HepG2 (cell line): Measurements from ENCODE around the gene ZBTB17. TPM values are rescaled to one million over a fixed set of nuclear protein-coding genes. Genes with fewer than 3 reads are reported as not detected.

Experiments used
- AHR ChIP-seq: IDR thresholded peaks from 2 replicates; pipeline ENCODE4 v1.6.1; 2018; ENCODE audit warnings: missing genetic modification reagents, missing compliant biosample characterization
- ARID2 ChIP-seq: sonication (generic); formaldehyde crosslinking; IDR thresholded peaks from 2 replicates; pipeline ENCODE4 v1.8.1; 2022; ENCODE audit warnings: mild to moderate bottlenecking, missing genetic modification reagents, borderline replicate concordance
- BRCA1 ChIP-seq: sonication (generic); formaldehyde crosslinking; IDR thresholded peaks from 2 replicates; pipeline ENCODE4 v1.4.0; 2020; ENCODE audit warnings: missing genetic modification reagents
- CEBPB ChIP-seq: IDR thresholded peaks from 2 replicates; pipeline ENCODE4 v1.6.1; 2011; ENCODE audit warnings: low read depth, low read length, improper control_type of control experiment, borderline replicate concordance
- EP300 ChIP-seq, 3 experiments: sonication (generic) in 1 of 3; formaldehyde crosslinking in 1 of 3; IDR thresholded peaks; 2 replicates each; pipeline versions ENCODE4 v1.5.1 to v1.6.1; 2011 to 2020; ENCODE audit warnings: low read depth in 2 of 3, low read length in 2 of 3, borderline replicate concordance in 1 of 3, improper control_type of control experiment in 1 of 3, mild to moderate bottlenecking in 1 of 3, missing genetic modification reagents in 1 of 3, moderate library complexity in 1 of 3
- IKZF1 ChIP-seq: fragments of 450-650 bp; IDR thresholded peaks from 2 replicates; pipeline ENCODE4 v1.7.1; 2016
- MXD4 ChIP-seq: IDR thresholded peaks from 2 replicates; pipeline ENCODE4 v1.6.1; 2016; ENCODE audit warnings: mild to moderate bottlenecking, missing biosample characterization, missing genetic modification reagents
- PHB2 ChIP-seq: fragments of 450-650 bp; IDR thresholded peaks from 2 replicates; pipeline ENCODE4 v1.6.1; 2018; ENCODE audit not compliant: partially characterized antibody
- RBM39 ChIP-seq: fragments of 200-400 bp; formaldehyde crosslinking; IDR thresholded peaks from one replicate; pipeline ENCODE4 v1.6.1; 2018; ENCODE audit warnings: antibody characterized with exemption, mild to moderate bottlenecking, low read depth, low read length; ENCODE audit not compliant: poor library complexity, severe bottlenecking
- TSC22D2 ChIP-seq: sonication (generic); formaldehyde crosslinking; IDR thresholded peaks from 2 replicates; pipeline ENCODE4 v1.5.1; 2020; ENCODE audit warnings: missing genetic modification reagents, mild to moderate bottlenecking, borderline replicate concordance
- ZFP62 ChIP-seq: sonication (generic); formaldehyde crosslinking; IDR thresholded peaks from 2 replicates; pipeline ENCODE4 v1.4.0; 2020; ENCODE audit warnings: missing genetic modification reagents
- ZNF205 ChIP-seq: IDR thresholded peaks from 2 replicates; pipeline ENCODE4 v1.6.1; 2018; ENCODE audit warnings: missing biosample characterization, missing genetic modification reagents
- ZNF263 ChIP-seq: sonication (generic); formaldehyde crosslinking; IDR thresholded peaks from 2 replicates; pipeline ENCODE4 v1.4.0; 2020; ENCODE audit warnings: missing genetic modification reagents
- ZNF30 ChIP-seq: sonication (generic); formaldehyde crosslinking; IDR thresholded peaks from 2 replicates; pipeline ENCODE4 v1.5.0; 2020; ENCODE audit warnings: mild to moderate bottlenecking, missing genetic modification reagents
- ZNF333 ChIP-seq: sonication (generic); formaldehyde crosslinking; IDR thresholded peaks from 2 replicates; pipeline ENCODE4 v1.4.0; 2020; ENCODE audit warnings: mild to moderate bottlenecking, missing genetic modification reagents, borderline replicate concordance
- ZNF441 ChIP-seq: sonication (generic); formaldehyde crosslinking; IDR thresholded peaks from 2 replicates; pipeline ENCODE4 v1.7.0; 2021; ENCODE audit warnings: missing genetic modification reagents, borderline replicate concordance
- ZNF577 ChIP-seq: sonication (generic); formaldehyde crosslinking; IDR thresholded peaks from 2 replicates; pipeline ENCODE4 v1.4.0; 2020; ENCODE audit warnings: mild to moderate bottlenecking, low read depth, missing genetic modification reagents, borderline replicate concordance
- polyA plus RNA-seq, 8 experiments: library from polyadenylated mRNA; depleted of rRNA in 3 of 8; stranded (reverse) in 7 of 8; unstranded in 1 of 8; fragments of >200 nt; fragmentation: Illumina TruSeq in 4 of 8; extraction: Trizol in 4 of 8; gene quantifications; 2 replicates each; pipeline versions ENCODE4 v1.2.1 to v1.2.3, GENCODE V29; 2011 to 2016; ENCODE audit warnings: low read depth in 4 of 8, missing spikeins in 1 of 8, mixed read lengths in 1 of 8; ENCODE audit not compliant: insufficient read depth in 1 of 8
- total RNA-seq, 5 experiments: library from RNA; depleted of rRNA; stranded (reverse); fragments of >200 nt; fragmentation: Illumina TruSeq; extraction: Trizol; gene quantifications; 2 replicates each; pipeline ENCODE4 v1.2.3, GENCODE V29; 2016; ENCODE audit warnings: low read depth in 1 of 5
- TF ChIP-seq, protein P1 (sequence below): sonication (generic); formaldehyde crosslinking; IDR thresholded peaks from 2 replicates; pipeline ENCODE4 v1.4.0; 2020; ENCODE audit warnings: missing genetic modification reagents, borderline replicate concordance
- TF ChIP-seq, protein P2 (sequence below): IDR thresholded peaks from 2 replicates; pipeline ENCODE4 v1.6.1; 2012; ENCODE audit warnings: inconsistent platforms
- TF ChIP-seq, protein P3 (sequence below): sonication (generic); formaldehyde crosslinking; IDR thresholded peaks from 2 replicates; pipeline ENCODE4 v1.4.0; 2020; ENCODE audit warnings: missing genetic modification reagents, borderline replicate concordance
- TF ChIP-seq, protein P4 (sequence below): sonication (generic); formaldehyde crosslinking; IDR thresholded peaks from 2 replicates; pipeline ENCODE4 v1.5.1; 2020; ENCODE audit warnings: mild to moderate bottlenecking, missing genetic modification reagents

Gene ZBTB17
- total and polyA plus RNA-seq, 2 of the 13 experiments (the other 11 are each of a cell fraction or from before 2014, with no cell fraction given) = 16.7 to 17.0 TPM

- TF ChIP-seq, protein P1, sequence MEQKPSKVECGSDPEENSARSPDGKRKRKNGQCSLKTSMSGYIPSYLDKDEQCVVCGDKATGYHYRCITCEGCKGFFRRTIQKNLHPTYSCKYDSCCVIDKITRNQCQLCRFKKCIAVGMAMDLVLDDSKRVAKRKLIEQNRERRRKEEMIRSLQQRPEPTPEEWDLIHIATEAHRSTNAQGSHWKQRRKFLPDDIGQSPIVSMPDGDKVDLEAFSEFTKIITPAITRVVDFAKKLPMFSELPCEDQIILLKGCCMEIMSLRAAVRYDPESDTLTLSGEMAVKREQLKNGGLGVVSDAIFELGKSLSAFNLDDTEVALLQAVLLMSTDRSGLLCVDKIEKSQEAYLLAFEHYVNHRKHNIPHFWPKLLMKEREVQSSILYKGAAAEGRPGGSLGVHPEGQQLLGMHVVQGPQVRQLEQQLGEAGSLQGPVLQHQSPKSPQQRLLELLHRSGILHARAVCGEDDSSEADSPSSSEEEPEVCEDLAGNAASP (CRISPR knock-in tag) = no peak
- 0 out of 2 replicates have a peak, but pooled peaks have one; percentile 27 for TF ChIP-seq ZNF205 (CRISPR knock-in tag)
- no peak for TF ChIP-seq BRCA1 (CRISPR knock-in tag)
- TF ChIP-seq RBM39 = no peak
- TF ChIP-seq, protein P2, sequence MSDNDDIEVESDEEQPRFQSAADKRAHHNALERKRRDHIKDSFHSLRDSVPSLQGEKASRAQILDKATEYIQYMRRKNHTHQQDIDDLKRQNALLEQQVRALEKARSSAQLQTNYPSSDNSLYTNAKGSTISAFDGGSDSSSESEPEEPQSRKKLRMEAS = 0 out of 2 replicates have a peak, but pooled peaks have one; percentile 29
- TF ChIP-seq ZNF333 (CRISPR knock-in tag) = no peak
- TF ChIP-seq, protein P3, sequence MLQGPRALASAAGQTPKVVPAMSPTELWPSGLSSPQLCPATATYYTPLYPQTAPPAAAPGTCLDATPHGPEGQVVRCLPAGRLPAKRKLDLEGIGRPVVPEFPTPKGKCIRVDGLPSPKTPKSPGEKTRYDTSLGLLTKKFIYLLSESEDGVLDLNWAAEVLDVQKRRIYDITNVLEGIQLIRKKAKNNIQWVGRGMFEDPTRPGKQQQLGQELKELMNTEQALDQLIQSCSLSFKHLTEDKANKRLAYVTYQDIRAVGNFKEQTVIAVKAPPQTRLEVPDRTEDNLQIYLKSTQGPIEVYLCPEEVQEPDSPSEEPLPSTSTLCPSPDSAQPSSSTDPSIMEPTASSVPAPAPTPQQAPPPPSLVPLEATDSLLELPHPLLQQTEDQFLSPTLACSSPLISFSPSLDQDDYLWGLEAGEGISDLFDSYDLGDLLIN = no peak
- no peak for TF ChIP-seq ZNF263 (CRISPR knock-in tag)
- TF ChIP-seq TSC22D2 (CRISPR knock-in tag) = no peak
- TF ChIP-seq CEBPB = no peak
- TF ChIP-seq MXD4 (CRISPR knock-in tag) = no peak
- no peak for TF ChIP-seq ZNF441 (CRISPR knock-in tag)
- no peak for TF ChIP-seq AHR (CRISPR knock-in tag)
- TF ChIP-seq, protein P4, sequence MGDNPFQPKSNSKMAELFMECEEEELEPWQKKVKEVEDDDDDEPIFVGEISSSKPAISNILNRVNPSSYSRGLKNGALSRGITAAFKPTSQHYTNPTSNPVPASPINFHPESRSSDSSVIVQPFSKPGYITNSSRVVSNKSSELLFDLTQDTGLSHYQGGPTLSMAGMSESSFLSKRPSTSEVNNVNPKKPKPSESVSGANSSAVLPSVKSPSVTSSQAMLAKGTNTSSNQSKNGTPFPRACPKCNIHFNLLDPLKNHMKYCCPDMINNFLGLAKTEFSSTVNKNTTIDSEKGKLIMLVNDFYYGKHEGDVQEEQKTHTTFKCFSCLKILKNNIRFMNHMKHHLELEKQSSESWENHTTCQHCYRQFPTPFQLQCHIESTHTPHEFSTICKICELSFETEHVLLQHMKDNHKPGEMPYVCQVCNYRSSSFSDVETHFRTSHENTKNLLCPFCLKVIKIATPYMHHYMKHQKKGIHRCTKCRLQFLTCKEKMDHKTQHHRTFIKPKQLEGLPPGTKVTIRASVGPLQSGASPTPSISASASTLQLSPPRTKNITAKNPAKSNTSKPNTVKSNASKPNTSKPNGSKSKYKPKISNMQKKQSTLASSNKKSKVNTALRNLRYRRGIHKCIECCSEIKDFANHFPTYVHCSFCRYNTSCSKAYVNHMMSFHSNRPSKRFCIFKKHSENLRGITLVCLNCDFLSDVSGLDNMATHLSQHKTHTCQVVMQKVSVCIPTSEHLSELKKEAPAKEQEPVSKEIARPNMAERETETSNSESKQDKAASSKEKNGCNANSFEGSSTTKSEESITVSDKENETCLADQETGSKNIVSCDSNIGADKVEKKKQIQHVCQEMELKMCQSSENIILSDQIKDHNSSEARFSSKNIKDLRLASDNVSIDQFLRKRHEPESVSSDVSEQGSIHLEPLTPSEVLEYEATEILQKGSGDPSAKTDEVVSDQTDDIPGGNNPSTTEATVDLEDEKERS (CRISPR knock-in tag) = no peak
- no peak for TF ChIP-seq ARID2 (CRISPR knock-in tag)
- no peak for TF ChIP-seq ZNF30 (CRISPR knock-in tag)
- no peak for TF ChIP-seq PHB2
- TF ChIP-seq ZNF577 (CRISPR knock-in tag) = no peak
- TF ChIP-seq IKZF1 = no peak
- TF ChIP-seq EP300 (IDR thresholded peaks at IDR 0.05; ENCODE audit: low read depth in 2 of 2, low read length in 2 of 2) = no peak
- no peak for TF ChIP-seq EP300 (CRISPR knock-in tag; IDR thresholded peaks at IDR 0.05; ENCODE audit: borderline replicate concordance)
- TF ChIP-seq ZFP62 (CRISPR knock-in tag) = no peak
Measured at GRCh38 chr1:16017461-16018303, 41.8 kb upstream of the ZBTB17 start, which contains the start of gene HSPB7 (continued).
